NCI-H1105 treated with DMSO at 0.1 percent for 48 hours (cell line): ENCODE results near the gene MAST4.

ENCODE experiments used
- DNase-seq: peaks from one replicate; lab custom pipeline; 2025; lab: John Stamatoyannopoulos, UW

Gene MAST4

GRCh38 chr5:67019065-67019845 is 423.1 kb downstream of the MAST4 start:
- no peak for DNase-seq

DNA sequence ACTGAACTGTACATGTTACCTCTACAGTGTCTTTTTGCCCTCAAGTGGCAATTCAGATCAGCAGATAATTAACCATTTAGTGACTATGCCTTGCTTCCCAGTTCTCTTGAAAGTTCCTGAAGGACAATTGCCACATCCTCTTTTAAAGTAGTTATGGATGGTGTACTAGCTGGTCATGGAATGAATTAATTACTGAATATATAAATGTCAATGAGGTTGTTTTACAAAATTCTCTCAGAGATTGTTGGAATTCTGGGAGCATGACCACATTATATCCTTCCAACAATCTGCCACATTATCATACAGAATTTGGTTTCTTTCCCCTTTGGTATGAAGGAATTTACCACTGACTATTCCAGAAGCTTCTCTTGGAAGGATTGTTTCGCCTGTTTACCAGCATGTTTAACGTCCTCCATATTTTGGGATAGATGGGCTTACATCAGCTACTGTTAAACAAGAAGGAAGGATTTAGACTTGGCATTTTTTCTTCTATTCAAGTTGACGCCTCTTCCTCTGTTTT is 424.0 kb downstream of the MAST4 start:
- DNase-seq, result no peak

DNA sequence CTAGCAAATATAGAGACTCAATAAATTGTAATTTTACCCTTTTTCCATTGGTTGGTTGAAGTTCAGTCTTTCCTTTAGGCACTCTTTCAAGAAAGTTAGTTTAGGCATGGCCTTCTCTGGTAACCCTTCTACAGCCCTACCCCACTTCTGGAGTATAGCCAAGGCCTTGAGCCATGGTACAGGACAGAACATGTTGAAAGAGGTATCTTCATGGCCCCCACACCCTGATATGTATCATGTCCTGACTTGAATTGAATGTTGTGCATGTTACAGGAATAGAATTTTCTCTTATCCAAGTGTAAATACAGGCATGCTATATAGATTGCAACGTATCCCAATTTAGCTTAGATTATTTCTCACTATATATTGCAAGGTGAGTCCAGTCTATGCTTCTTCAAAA is 424.8 kb downstream of the MAST4 start:
- no peak for DNase-seq

DNA sequence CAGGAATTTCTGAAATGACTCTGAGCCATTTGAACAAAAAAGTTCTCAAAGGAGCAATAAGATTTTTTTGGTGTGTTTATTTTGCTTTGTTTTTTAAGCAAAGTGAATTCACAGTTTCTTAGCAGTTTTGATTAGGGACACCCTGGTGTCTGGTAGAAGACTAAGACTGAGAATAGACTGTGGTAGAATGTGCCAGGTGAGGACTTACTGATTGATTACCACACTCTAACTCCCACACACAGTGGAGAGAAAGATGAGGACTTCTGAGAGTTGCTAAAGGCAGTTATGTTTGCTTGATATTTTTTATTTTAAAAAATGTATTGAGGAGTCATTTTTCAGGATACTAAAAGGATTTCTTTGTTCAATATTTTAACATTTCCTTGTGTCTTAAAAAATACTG is 425.3 kb downstream of the MAST4 start:
- no peak for DNase-seq

GRCh38 chr5:67021962-67022361 is 425.8 kb downstream of the MAST4 start:
- no peak for DNase-seq

DNA sequence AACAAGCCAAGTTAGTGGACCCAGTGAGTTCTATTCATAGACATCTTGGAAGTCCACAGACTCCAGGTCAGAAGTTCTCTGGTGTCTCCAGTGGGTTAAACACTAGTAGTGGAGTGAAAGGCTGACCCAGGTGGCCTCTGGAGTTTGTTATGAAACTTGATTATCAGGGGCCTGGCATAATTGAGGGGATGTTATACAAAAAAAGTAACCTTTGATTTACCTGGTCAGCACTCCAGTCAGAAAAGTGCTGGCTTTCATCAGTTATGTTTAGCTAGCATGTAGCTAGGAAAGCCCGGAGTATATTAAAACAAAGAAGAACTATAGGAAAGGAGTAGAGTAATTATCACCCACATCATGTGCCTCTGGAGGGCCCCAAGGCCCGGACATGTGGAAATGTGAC is 429.3 kb downstream of the MAST4 start:
- no peak for DNase-seq

- no peak for DNase-seq
Measured at GRCh38 chr5:67026278-67026677, 430.1 kb downstream of the MAST4 start.

DNA sequence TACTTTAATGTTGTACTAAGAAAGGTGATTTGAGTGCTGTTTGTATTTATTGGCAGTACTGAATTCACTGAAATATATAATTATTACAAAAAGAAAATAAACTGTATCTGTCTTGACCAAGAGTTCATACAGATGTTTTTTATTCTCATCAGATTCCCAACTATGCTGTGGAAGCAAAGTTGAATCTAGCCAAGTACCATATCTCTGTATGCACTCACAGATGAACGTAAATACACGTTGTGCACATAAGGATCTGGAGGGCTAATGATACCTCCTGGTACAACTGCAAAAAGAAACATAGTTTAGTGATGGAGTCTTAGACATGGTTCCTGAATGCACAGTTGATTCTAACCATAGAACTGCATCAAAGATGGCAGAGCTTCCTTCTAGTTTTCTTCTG is 431.0 kb downstream of the MAST4 start:
- no peak for DNase-seq

DNA sequence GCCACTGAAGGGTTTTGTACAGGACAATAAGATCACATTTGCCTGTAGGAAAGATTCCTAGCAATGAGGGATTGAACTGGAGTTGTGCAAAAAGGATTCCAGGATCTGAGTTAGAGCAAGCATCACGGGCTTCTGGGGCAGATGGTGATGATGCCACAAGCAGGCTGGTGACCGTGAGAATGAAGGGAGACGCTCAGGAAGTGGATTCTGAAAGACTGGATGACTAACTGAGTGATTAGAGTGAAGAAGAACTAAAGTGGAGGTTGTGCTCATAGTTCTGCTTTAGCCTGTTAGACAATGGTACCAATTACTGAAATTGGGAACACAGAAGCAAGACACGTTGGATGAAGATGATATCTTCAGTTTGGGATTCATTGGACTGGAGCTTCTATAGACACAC is 432.2 kb downstream of the MAST4 start:
- DNase-seq, result no peak

GRCh38 chr5:67028941-67029340 is 432.7 kb downstream of the MAST4 start:
- DNase-seq, result no peak

DNA sequence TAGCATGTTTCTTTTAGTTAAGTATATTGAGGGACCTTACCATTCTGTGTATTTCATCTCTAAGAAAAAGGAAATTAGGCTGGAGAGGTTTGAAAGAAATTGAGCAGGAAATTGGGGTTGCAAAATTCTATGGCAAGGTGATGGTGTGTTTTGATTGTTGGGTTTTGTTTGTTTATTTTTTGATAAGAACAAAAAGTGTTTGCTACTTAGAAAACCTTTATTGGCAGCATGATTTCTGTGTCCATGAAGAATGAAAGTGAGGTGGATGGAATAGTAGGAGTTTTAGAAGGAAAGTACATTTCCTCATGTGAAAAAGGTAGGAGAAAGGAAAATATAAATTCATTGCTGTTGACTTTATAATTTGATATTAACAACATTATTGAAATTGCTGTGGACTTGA is 433.3 kb downstream of the MAST4 start:
- no peak for DNase-seq

DNA sequence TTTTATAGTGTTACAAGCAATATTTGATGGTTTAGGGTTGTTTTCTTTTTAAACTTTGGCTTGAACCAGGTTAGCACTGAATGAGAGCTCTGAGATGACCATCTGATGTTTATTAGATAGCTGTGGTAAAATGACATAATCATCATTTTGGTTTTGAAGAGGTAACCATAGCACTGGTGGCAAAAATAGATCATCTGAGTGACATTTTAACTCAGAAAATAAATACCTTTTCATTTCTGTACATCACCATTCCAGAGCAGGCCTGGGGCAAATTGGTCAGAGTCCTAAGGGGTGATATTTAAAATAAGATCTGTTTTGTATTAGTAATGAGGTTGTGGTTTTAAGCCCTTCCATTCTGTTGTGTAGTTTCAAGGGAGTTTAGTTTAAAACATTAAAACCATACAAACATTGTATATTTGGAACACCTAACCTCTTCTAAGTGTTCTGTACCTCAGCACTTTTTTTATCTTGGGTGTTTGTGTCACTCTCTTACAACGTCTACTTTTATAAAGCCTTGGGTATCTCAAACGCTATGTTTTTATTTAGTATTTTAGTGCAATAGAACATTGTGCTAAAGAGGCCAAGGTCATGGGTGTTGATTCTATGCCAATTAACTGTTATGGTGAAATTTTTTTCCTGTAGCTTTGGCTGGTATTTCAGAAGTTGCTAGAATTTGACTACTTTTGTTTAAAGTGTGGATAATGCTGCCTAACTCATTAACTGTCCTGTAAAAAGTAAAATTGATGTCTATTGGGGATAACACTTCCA is 434.3 kb downstream of the MAST4 start:
- no peak for DNase-seq

GRCh38 chr5:67031057-67031443 is 434.9 kb downstream of the MAST4 start:
- no peak for DNase-seq

- DNase-seq, result no peak
Measured at GRCh38 chr5:67031692-67032091, 435.5 kb downstream of the MAST4 start.

DNA sequence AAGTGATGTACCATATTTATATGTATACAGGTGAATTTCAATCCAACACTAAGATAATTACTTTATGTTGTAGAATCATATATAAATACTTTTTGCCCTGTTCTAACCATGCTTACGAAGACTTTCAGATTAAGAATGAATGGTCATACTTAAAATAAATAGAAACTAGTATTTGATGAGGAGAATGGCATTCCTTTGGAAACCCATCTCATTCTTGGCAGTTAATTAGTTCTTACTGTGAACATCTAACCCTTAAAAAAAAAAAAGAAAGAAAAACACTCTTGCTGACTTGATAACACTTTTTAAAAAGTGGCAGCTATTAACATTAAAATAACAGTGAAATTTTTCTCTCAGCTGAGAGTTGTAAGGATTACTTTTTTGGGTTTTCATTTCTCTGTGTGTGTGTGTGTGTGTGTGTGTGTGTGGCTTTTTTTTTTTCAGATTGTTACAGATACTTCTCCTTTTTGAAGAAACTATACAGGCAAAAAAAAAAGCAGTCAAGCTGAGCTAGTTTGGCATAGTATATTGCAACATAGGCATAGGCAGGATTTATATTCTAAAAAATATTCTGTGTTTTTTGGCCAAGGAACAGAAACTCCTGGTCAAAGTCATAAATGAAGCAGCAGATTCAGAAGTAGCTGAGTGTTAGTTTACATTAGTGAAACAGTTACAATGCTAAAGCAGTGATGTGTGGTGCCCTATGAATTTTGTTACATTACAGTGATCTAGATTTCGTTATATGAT is 436.9 kb downstream of the MAST4 start:
- DNase-seq, result no peak

DNA sequence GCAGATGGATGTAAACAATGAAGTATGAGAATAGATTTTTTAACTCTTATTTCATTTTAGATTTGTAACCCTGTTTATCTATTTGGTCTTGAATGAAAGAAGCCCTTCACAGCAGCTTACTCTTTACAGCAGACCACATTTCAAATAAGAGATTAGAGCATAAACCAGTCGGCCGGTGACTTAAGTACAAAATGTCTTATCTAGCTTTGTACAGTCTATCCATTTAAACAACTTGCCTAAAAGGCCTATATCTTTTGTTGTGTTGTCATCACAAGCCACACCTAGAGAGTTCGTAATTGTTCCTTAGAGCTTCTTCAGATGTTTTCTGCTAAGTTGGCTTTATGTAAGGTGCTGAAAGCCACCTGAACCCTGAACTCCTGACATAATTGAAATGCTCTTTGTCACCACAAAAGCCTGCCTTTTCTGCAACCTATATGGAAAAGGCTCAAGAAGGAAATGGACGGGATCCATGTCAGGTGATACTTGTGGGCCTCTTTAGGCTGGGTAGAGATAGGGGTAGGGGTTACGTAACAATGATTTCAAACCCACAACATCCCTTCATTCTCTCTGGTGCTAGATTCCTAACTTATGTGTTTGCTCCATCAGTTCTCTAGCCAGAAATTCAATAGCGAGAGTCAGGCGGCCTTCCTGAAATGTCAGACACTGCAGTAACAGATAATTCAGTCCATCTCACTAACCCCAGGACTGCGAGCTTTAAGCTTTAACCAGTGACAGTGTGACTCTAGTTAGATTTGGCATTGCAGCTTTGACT is 437.9 kb downstream of the MAST4 start:
- DNase-seq, result no peak

DNA sequence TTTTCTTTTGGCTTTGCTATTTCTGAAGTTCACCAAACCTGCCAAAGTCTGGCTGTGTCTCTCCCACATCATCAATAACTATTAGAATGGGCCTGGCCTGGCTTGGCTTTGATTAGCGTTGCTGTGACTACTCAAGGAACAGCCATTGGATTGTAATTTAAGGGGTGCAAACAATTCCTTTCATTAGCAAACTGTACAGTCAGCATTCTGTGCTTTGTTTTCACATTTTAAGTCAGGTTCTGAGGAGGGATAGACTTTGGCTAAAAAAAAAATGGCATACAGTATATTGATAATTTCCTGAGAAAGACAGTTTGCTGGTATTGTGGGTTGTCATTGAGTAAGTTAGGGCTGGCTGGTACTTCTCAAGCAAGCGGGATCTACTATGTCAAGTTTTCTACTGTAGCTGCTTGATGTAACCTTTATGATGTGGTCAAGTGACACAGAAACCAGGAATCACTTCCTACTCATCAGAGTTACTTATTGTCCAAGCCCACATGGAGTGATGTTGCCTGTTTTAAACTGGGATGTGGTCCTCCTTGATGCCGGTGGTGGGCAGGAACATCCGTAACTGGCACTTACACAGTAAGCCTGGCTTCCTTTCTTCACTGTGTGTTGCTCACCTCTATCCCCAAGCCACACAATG is 439.0 kb downstream of the MAST4 start:
- DNase-seq, result no peak

- no peak for DNase-seq
Measured at GRCh38 chr5:67037171-67037570, 441.0 kb downstream of the MAST4 start.

DNA sequence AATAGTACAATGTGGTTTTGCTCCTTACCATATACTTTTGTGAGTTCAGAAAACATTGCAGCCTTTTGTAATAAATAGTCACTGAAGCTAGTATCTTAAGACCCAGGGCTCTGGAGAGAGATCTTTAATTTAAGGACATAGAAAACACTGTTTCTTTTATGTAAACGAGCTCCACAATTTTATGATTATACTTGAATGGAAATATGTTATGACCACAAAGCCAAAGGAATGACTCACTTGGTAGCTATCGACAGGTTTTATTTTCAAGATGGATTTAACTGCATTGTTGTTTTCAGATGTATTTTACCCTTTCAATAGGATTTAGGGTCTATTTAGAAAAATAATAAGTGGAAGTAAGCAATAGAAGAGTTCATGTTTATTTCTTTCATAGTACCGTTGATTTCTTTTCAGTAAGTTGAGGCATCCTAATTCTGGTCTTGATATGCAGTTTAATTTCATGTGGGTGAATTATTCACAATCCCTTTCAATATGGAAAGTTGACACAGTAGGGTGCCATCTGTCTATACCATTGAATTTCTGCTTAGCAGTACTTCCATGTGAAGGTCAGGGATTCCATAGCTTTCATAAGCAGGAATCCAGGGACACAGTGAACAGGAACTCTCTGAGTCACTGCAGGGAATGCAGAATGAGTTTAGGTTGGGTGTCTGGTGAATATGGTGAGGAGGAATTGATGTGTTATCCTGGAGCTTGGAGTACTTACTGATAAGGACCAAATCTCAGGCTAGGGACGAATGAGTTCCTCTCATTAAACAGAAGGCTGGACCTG is 442.8 kb downstream of the MAST4 start:
- DNase-seq, result no peak

DNA sequence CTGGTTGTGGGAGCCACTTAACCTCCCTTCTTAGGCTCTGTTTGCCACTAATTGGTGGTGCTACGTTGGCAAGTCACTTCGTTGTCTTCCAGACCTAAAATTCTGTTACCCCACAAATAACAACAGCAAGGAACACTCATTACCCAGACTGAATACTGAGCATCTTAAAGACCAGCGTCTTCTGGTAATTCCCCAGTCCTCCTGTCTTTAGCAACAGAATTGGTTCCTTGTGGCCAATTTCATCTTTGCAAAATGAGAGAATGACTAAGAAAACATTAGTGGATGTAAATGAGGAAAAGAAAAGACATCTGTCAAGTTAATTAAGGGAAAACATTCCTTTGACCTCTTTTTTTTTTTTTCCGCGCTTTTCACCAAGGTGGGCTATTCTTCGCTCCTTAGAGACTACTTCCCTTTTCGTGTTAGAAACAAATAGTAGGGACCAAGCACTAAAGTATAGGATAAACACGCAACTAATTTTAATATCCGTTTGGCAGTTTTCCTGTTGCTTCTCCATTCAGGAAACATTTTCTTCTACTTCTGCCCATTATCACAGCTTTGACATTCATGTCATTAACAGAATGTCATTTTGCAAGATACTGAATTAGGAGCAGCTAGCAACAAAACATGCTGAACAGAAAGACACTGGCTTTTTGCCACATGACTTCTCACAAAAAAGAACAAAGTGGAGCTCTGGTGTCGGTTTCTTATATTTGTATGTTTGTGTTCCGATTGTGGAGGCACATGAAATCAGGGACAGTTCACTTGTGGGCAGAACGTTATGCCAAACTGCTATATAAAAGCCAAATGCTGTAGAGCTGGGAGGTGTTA is 446.2 kb downstream of the MAST4 start:
- DNase-seq, result no peak
